ENCODE data around the gene NAT10.

NAT10 gene

DNA sequence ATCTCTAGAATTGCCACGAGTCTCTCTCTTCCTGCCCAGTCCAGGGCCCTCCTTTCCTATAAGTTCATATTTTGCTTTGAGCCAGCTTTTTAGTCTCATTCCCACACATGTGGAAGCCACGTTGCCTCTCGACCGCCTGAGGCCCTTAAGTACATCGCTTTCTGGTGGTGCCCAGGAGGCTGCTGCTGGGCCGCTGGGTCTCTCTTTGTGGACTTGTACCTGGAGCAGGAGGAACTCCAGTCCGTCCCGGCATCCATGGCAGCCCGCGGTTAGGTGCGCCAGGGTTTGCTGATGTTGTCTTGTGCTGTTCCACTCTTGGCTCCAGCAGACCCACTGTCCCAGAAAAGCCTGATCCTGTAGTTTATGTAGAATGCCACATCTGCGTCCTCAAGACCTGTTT is 41.0 kb downstream of the NAT10 start:
- in situ Hi-C loops (cut with HindIII; ENCODE audit: low pct_unique_long_range_greater_than_20kb, low sequenced_read_pairs) = no loop called here
- no peak for DNase-seq (ENCODE audit: low read depth in 1 of 2, low spot score in 1 of 2)
- TF ChIP-seq JUND (IDR thresholded peaks at IDR 0.05; ENCODE audit: low read depth) = no peak

DNA sequence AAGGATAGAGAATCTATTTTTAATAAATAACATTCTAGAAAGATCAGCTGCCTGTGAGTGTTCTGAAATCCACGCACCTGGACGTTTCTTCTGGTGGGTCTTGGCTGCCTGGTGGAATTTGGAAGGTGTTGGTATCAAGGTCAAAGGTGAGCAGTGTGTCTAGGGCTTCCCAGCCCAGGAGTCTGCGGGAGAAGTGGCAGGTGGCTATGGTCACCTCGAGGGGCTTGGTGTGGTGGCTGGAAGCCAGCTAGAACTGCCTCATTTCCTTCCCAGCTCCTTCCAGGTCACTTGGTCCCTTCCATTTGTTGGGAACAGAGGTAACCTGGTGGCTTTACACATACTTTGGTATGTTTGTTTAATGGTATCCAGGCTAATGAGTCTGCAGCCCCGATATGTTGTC is 41.4 kb downstream of the NAT10 start:
- no peak for DNase-seq (ENCODE audit: low read depth in 1 of 2, low spot score in 1 of 2)
- in situ Hi-C loops (cut with HindIII; ENCODE audit: low pct_unique_long_range_greater_than_20kb, low sequenced_read_pairs) = no loop called here
- no peak for TF ChIP-seq JUND (IDR thresholded peaks at IDR 0.05; ENCODE audit: low read depth)

DNA sequence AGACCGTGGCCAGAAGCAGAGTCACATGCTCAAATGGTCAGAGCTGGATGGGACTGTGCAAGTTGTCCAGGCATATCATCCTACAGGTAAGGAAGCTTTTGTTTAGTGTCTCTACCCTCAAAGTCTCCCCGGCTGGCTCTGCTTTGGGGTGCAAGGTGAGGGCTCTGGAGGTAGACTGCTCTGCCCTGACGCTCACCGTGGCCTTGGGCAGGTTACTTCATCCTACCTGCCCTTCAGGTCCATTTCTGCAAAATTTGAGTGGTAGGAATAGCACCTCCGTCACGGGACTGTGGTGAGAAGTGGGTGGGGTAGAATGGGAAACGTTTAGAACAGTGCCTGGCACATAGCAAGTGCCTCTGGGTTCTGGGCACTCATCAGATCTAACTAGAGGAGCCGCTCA is 42.2 kb downstream of the NAT10 start:
- in situ Hi-C loops (cut with HindIII; ENCODE audit: low pct_unique_long_range_greater_than_20kb, low sequenced_read_pairs) = no loop called here
- no peak for TF ChIP-seq JUND (IDR thresholded peaks at IDR 0.05; ENCODE audit: low read depth)
- DNase-seq (ENCODE audit: low read depth in 1 of 2, low spot score in 1 of 2) = no peak

DNA sequence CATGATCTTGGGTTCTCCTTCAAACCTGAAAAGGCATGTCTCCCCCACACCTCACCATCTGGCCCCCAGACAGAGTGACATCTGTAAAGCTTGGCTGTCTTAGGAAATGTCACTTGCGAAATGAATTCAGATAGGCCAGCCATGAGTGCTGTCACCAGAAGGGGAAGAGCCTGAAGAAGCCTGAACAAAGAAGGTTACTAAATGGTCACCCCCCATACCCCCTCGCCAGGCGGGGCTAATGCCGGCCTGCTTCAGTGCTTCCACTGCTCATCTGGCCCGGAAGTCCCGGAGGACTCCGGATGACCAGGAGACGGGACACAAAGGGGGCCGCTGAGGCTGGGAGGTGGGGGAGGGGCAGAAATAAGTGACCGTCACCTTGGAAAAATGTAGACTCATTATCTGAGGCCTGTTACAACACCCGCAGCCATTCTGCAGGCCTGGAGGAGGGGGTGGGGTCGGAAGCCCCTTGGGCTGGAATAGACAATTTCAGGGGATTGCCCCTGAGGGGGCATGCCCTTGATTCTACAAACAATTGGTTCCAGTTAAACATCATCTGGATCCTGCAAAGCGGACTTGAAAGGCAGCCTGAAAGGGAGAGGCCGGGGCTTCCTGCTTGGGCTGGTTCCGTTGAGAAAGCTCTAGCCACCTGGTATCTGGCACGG is 43.2 kb downstream of the NAT10 start:
- DNase-seq (ENCODE audit: low read depth in 1 of 2, low spot score in 1 of 2) = no peak

DNA sequence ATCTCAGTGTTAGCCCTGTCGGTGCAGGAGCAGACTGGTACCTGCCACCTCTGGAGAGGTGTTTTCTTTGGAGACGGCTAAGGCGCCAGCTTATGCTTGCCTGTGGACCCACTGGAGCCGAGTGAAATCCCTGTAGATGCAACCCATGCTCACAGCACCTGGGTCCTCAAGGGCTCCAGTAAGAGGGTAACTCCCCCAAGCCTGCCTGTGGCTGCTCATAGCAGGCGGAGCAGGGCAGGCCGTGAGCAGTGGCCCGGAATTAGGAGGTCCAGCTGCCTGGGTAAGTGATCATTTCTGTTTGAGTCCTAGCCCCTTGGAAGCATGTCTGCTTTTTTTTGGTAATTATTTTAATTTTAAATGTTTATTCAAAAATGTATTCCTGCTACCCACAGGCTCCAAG is 43.8 kb downstream of the NAT10 start:
- DNase-seq (ENCODE audit: low read depth in 1 of 2, low spot score in 1 of 2) = no peak
- in situ Hi-C loops (cut with HindIII; ENCODE audit: low pct_unique_long_range_greater_than_20kb, low sequenced_read_pairs) = no loop called here
- no peak for TF ChIP-seq JUND (IDR thresholded peaks at IDR 0.05; ENCODE audit: low read depth)

More for the DNA sequence above, 43.2 kb downstream of the NAT10 start:
- TF ChIP-seq JUND (IDR thresholded peaks at IDR 0.05; ENCODE audit: low read depth) = no peak
- in situ Hi-C loops (cut with HindIII; ENCODE audit: low pct_unique_long_range_greater_than_20kb, low sequenced_read_pairs) = no loop called here

DNA sequence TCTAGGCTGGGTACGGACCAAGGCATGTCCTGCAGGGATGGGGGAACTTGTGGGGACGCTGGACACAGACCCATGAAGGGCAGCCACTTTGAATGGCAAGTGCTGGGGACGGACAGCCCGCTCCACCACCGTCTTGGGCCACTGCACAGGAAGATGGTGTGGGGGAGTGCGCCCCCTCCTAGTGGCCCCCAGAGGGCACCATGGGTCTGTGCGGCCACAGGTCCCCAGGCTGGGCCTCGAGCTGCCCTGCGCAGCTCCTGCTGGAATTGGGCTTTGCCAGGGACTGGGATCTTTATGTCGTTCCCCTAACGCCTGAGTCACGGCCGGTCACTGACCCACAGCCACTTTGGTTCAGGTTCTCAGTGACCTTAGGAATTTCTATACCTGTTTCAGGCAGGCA is 44.4 kb downstream of the NAT10 start:
- peak in 1 of 2 experiments; percentile 19 for DNase-seq (ENCODE audit: low read depth in 1 of 2, low spot score in 1 of 2)
- in situ Hi-C loops (cut with HindIII; ENCODE audit: low pct_unique_long_range_greater_than_20kb, low sequenced_read_pairs) = no loop called here

DNA sequence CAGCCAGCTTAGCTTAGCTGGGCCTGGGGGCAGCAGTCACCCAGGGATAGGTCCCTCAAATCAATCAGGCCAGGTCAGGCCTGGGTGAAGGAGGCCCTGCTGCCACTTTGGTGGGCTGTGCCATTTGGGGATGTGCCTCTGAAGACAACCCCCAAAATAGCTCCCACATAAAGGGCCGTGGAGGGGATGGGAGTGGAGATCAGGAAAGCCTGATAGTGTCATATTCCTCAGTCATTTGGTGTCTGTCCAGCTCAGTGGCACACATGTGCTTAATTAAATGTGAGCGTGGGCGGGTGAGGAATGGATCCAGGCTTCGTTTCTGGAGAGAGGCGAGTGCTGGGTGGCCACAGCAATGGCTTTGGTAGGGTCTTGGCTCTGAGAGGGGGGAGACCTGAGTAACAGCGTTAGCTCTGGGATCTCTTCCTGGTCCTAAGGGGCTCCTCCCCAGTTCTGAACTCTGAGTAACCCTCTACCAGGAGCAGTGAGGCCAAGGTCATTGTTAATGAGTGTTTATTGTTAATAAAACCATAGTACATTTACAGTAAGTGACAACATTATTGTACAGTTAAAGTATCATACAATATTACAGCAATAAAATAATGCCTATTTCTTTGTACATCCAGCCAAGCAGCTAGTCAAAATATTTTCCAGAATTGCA is 45.2 kb downstream of the NAT10 start:
- in situ Hi-C loops (cut with HindIII; ENCODE audit: low pct_unique_long_range_greater_than_20kb, low sequenced_read_pairs) = no loop called here
- DNase-seq (ENCODE audit: low read depth in 1 of 2, low spot score in 1 of 2) = no peak
- no peak for TF ChIP-seq JUND (IDR thresholded peaks at IDR 0.05; ENCODE audit: low read depth)

More for the DNA sequence above, 44.4 kb downstream of the NAT10 start:
- no peak for TF ChIP-seq JUND (IDR thresholded peaks at IDR 0.05; ENCODE audit: low read depth)

DNA sequence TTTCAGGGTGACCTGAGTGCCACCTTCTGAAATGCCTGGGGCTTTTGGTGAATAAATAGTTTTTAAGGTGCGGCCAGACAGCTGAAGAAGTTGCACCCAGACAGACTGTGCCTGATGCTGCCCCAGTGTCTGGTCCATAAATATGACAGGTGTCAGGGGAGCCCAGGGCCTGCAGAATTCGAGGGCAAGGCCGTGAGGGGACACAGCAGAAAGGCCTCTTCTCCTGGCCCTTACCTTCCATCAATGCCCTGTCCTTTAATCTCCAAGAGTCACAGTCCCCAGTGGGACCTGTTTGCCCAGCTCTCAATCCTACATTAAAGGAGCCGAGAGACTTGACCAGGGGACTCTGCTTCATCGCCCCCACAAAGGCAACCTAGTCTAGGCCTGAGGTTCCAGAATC is 45.7 kb downstream of the NAT10 start:
- no peak for DNase-seq (ENCODE audit: low read depth in 1 of 2, low spot score in 1 of 2)
- TF ChIP-seq JUND (IDR thresholded peaks at IDR 0.05; ENCODE audit: low read depth) = no peak
- in situ Hi-C loops (cut with HindIII; ENCODE audit: low pct_unique_long_range_greater_than_20kb, low sequenced_read_pairs) = no loop called here

DNA sequence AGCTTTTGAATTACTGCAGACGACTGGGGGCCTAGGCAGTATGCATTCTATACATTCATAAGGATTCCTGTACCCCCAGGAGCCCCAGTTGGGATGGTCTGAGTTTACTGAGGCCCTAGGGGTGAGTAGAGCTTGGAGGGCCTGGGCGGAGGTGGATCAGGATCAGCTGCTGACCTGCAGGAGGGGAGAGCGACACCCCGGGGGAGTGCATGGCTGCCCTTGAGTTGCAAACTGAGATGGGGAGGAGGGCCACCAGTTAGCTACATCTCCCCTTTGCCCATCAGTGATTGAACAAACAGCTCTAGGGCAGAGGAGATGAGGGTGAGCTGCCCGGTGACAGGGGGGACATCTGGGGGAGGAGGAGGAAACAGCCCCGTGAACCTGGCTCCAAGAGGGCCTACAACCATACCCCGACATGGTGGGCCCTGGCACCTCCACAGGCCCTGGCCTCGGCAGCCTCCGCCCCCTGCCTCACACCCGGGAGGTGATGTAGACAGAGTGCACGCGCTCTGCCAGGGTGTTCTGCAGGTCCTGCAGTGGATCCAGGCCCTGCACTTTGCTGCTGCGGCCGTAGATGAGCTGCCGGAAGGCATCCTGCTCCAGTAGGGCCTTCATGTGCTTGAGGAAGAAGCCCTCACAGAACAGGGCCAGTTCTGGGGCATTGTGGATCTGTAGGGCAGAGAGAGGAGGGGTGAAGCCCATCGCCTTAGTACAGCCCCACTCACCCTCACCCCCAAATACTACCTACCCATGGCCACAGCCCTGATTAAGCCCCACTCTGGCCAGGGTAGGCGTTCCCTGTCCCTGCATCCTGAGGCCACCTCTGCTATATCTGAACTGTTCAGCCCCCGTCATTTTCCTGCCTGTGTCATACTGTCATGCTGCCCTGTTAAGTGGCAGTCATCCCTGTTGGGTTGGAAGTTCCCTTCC is 46.8 kb downstream of the NAT10 start:
- in situ Hi-C loops (cut with HindIII; ENCODE audit: low pct_unique_long_range_greater_than_20kb, low sequenced_read_pairs) = no loop called here
- DNase-seq (ENCODE audit: low read depth in 1 of 2, low spot score in 1 of 2) = no peak
- no peak for TF ChIP-seq JUND (IDR thresholded peaks at IDR 0.05; ENCODE audit: low read depth)

DNA sequence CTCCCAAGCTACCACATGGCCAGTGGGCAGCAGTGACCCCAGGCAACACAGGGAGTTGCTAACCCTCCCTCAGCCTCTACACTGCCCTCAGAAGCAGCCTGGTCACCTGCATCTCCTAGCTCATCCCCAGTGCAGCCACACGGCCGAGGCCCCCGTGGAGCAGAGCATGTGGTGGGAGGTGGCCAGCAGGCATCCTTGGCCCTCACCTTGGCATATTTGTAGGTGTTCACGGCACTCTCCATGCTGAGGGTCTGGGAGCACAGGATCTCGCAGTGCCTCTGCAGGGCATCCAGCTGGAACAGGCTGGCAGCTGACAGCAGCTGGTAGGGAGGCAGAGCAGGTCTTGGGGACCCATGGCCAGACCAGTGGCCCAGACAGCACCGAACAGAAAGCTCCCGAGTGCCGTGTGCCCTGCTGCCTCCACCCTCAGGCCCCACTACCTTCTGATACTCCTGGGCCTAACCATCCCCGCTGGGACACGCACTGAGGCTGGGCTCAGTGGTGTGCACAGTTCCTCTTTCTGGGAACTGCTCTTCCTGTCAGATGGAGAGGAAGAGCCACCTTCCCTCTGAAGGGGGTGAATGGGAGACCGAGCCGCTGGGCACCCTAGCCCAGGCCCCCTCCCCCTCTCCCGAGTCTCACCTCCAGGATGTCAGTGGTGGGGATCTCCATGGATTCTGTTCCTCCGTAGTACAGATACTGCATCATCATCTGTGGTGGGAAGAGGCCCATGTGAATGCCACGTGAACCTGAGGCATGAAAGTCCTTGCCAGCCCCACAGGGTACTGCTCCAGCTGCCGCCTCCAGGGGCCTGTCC is 48.8 kb downstream of the NAT10 start:
- no peak for TF ChIP-seq JUND (IDR thresholded peaks at IDR 0.05; ENCODE audit: low read depth)
- in situ Hi-C loops (cut with HindIII; ENCODE audit: low pct_unique_long_range_greater_than_20kb, low sequenced_read_pairs) = no loop called here
- DNase-seq (ENCODE audit: low read depth in 1 of 2, low spot score in 1 of 2) = no peak

DNA sequence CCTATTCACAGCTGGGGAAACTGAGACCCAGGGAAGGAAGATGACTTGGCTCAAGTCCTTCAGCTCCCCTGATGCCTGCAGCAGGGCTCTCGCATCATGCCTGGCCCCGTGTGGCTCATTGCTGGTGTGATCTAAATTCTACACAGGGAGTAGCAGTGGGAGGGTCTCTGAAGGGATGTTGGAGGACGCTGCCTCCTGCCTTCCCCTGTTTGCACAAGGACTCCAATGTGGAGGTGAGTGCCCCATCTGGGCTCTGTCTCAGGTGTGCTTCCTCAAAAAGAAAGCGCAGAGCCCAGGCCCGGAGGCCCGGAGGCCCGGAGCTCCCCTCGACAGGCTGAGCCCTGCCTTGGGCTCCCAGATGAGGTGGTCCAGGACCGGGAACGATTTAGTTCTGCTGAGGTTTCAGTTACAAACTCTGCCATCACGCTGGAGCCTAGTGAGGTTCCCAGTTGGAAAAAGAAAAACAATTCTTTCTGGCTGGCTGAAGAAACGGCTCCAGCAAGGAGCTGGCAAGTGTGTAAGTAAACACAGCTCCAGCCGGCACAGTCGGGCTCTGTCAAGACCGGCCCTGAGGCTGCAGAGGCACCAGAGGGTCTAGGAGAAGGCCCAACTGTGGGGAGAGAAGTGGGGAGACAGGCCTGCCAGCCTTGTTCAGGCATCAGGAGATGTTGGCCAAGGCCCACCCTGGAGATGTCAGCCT is 49.8 kb downstream of the NAT10 start:
- in situ Hi-C loops (cut with HindIII; ENCODE audit: low pct_unique_long_range_greater_than_20kb, low sequenced_read_pairs) = no loop called here
- TF ChIP-seq JUND (IDR thresholded peaks at IDR 0.05; ENCODE audit: low read depth) = no peak
- no peak for DNase-seq (ENCODE audit: low read depth in 1 of 2, low spot score in 1 of 2)

DNA sequence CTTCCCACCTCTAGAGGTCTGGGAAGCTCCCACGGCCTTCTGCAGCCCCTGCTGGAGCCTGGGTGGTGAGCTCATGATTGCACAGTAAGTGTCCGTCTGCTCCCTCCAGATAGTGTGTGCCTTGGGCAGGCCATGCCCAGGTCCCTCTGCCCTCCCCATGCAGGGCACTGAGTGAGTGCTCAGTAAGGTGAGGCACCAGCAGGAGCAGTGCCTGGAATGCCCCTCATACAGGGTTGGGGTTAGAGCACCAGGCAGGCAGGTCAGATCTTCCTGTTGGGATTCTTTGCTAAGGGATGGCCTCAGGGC is 50.3 kb downstream of the NAT10 start:
- DNase-seq (ENCODE audit: low read depth in 1 of 2, low spot score in 1 of 2) = no peak
- TF ChIP-seq JUND (IDR thresholded peaks at IDR 0.05; ENCODE audit: low read depth) = no peak
- in situ Hi-C loops (cut with HindIII; ENCODE audit: low pct_unique_long_range_greater_than_20kb, low sequenced_read_pairs) = no loop called here

Data from T47D (cell line).